ENCODE results near the gene SLC6A4. TPM values are rescaled to one million over a fixed set of nuclear protein-coding genes. Genes with fewer than 3 reads are reported as not detected.

Gene SLC6A4
- total RNA-seq, 6 experiments from 2014 or later: not detected

- Histone ChIP-seq H3K4me1 (no peaks in the 10 kb centered on the region), H3K27me3 (no peaks in the 10 kb centered on the region), H3K36me3 (peaks cover 0 to 10% (median under 1%) of the 10 kb centered on the region in 4 donors), H3K4me3 (no peak overlapping the region), H3K27ac (no peak overlapping the region), H3K9me3 (no peaks in the 10 kb centered on the region)
- no peak for DNase-seq
- ATAC-seq: no peak
- WGBS (ENCODE audit: insufficient coverage, low coverage, low lambda C conversion rate, missing lambda C conversion rate): 100% methylated on average over 1 of the region's 1 CpG
- TF ChIP-seq CTCF (IDR thresholded peaks at IDR 0.05) (no peak), POLR2A (IDR thresholded peaks at IDR 0.05) (no peak)
- intact Hi-C loops (cut with DNase I): no loop called here
These were observed 62.9 kb downstream of the SLC6A4 start for GRCh38 chr17:30172560-30172959.

- DNase-seq (no peak), ATAC-seq (no peak)
- H3K27me3 ChIP-seq: no peaks in the 10 kb centered on the region
- TF ChIP-seq CTCF (IDR thresholded peaks at IDR 0.05): no peak
- no peak for TF ChIP-seq POLR2A (IDR thresholded peaks at IDR 0.05)
- H3K4me3 ChIP-seq: no peak overlapping the region
- no peaks in the 10 kb centered on the region for H3K9me3 ChIP-seq
- H3K4me1 ChIP-seq: no peaks in the 10 kb centered on the region
- H3K27ac ChIP-seq: no peak overlapping the region
- H3K36me3 ChIP-seq: peaks cover 0 to 10% (median 0%) of the 10 kb centered on the region in 4 donors
- intact Hi-C loops (cut with DNase I): no loop called here
These were observed 65.0 kb downstream of the SLC6A4 start for GRCh38 chr17:30170415-30170987.

- Histone ChIP-seq H3K4me1 (peaks cover 0 to 17% (median 5%) of the 10 kb centered on the region in 4 donors), H3K36me3 (no peaks in the 10 kb centered on the region), H3K27ac (no peak overlapping the region), H3K4me3 (no peak overlapping the region), H3K9me3 (no peaks in the 10 kb centered on the region), H3K27me3 (no peaks in the 10 kb centered on the region)
- DNase-seq (no peak), ATAC-seq (no peak)
- WGBS (ENCODE audit: insufficient coverage, low coverage, low lambda C conversion rate, missing lambda C conversion rate): 67% methylated on average over 1 of the region's 1 CpG
- intact Hi-C loops (cut with DNase I): no loop called here
- no peak for TF ChIP-seq POLR2A (IDR thresholded peaks at IDR 0.05)
- no peak for TF ChIP-seq CTCF (IDR thresholded peaks at IDR 0.05)
These were observed 69.5 kb downstream of the SLC6A4 start for GRCh38 chr17:30165960-30166359.

- Histone ChIP-seq H3K4me1 (peaks cover 0 to 18% (median 5%) of the 10 kb centered on the region in 4 donors), H3K36me3 (no peaks in the 10 kb centered on the region), H3K4me3 (no peak overlapping the region), H3K27ac (no peak overlapping the region), H3K9me3 (no peaks in the 10 kb centered on the region), H3K27me3 (no peaks in the 10 kb centered on the region)
- DNase-seq: no peak
- no peak for TF ChIP-seq CTCF (IDR thresholded peaks at IDR 0.05)
- no peak for TF ChIP-seq POLR2A (IDR thresholded peaks at IDR 0.05)
- 67% methylated on average over 2 of the region's 3 CpGs for WGBS (ENCODE audit: insufficient coverage, low coverage, low lambda C conversion rate, missing lambda C conversion rate)
- ATAC-seq: no peak
- intact Hi-C loops (cut with DNase I): no loop called here
These were observed 70.3 kb downstream of the SLC6A4 start for GRCh38 chr17:30165147-30165546.

GRCh38 chr17:30164531-30164930 is 71.0 kb downstream of the SLC6A4 start:
- H3K9me3 ChIP-seq: no peaks in the 10 kb centered on the region
- H3K4me1 ChIP-seq: peaks cover 0 to 18% (median 5%) of the 10 kb centered on the region in 4 donors
- no peak for ATAC-seq
- TF ChIP-seq POLR2A (IDR thresholded peaks at IDR 0.05) (no peak), CTCF (IDR thresholded peaks at IDR 0.05) (no peak)
- no peaks in the 10 kb centered on the region for H3K27me3 ChIP-seq
- intact Hi-C loops (cut with DNase I): no loop called here
- H3K36me3 ChIP-seq: no peaks in the 10 kb centered on the region
- no peak overlapping the region for H3K27ac ChIP-seq
- no peak for DNase-seq
- no peak overlapping the region for H3K4me3 ChIP-seq
- 94% methylated on average over 4 of the region's 4 CpGs for WGBS (ENCODE audit: insufficient coverage, low coverage, low lambda C conversion rate, missing lambda C conversion rate)
